DND-41 (cell line): Measurements from ENCODE around the gene TNIK.

Experiments used
- ATAC-seq: fragments of 200-7000 bp; cut with Tn5 transposase; 3 replicates; pipeline ENCODE4 v1.9.1; 2021; ENCODE audit warnings: low read depth; ENCODE audit not compliant: insufficient read depth
- DNase-seq: peaks from one replicate; pipeline ENCODE4 v3.0.0-alpha.2; 2020
- H2AFZ ChIP-seq: 2 replicates; pipeline ENCODE4 v1.6.0; 2012; ENCODE audit warnings: low read depth, low read length
- H3K27ac ChIP-seq: 2 replicates; pipeline ENCODE4 v1.5.1; 2012; ENCODE audit warnings: low read length, inconsistent platforms
- H3K27me3 ChIP-seq: fragments of 200-600 bp; sonication (generic); 2 replicates; pipeline ENCODE4 v1.6.0; 2012; ENCODE audit warnings: low read length, mild to moderate bottlenecking, inconsistent platforms; ENCODE audit not compliant: insufficient read depth, poor library complexity
- H3K36me3 ChIP-seq: 2 replicates; pipeline ENCODE4 v1.5.1; 2012; ENCODE audit warnings: low read length, inconsistent platforms; ENCODE audit not compliant: insufficient read depth
- H3K4me1 ChIP-seq: 2 replicates; pipeline ENCODE4 v1.5.1; 2012; ENCODE audit warnings: mild to moderate bottlenecking, low read length; ENCODE audit not compliant: insufficient read depth
- H3K4me2 ChIP-seq: 2 replicates; pipeline ENCODE4 v1.6.0; 2012; ENCODE audit warnings: mild to moderate bottlenecking, moderate library complexity, low read length, inconsistent platforms; ENCODE audit not compliant: insufficient read depth
- H3K4me3 ChIP-seq, 2 experiments: fragments of 200-600 bp in 1 of 2; shearing (Covaris generic) in 1 of 2; 2 replicates each; pipeline ENCODE4 v1.5.1; 2012 to 2016; ENCODE audit warnings: inconsistent platforms in 2 of 2, low read length in 2 of 2, mild to moderate bottlenecking in 2 of 2, low read depth in 1 of 2, moderate library complexity in 1 of 2
- H3K79me2 ChIP-seq: 2 replicates; pipeline ENCODE4 v1.6.0; 2012; ENCODE audit warnings: low read length, inconsistent platforms; ENCODE audit not compliant: insufficient read depth
- H3K9ac ChIP-seq: 2 replicates; pipeline ENCODE4 v1.6.0; 2012; ENCODE audit warnings: low read depth, mild to moderate bottlenecking, inconsistent platforms, low read length, moderate library complexity
- H3K9me3 ChIP-seq: 2 replicates; pipeline ENCODE4 v1.5.1; 2012; ENCODE audit warnings: low read length, moderate library complexity, mild to moderate bottlenecking, inconsistent platforms; ENCODE audit not compliant: insufficient read depth, severe bottlenecking
- H4K20me1 ChIP-seq: 2 replicates; pipeline ENCODE4 v1.6.0; 2012; ENCODE audit warnings: low read length; ENCODE audit not compliant: insufficient read depth
- CTCF ChIP-seq: IDR thresholded peaks from 2 replicates; pipeline ENCODE4 v1.5.1; 2012; ENCODE audit warnings: borderline replicate concordance, low read length, moderate library complexity, mild to moderate bottlenecking; ENCODE audit not compliant: poor library complexity, severe bottlenecking; ENCODE audit errors: extremely low read depth
- EZH2 ChIP-seq: IDR thresholded peaks from 3 replicates; pipeline ENCODE4 v1.6.1; 2012; ENCODE audit warnings: borderline replicate concordance, low read depth, mild to moderate bottlenecking, moderate library complexity, low read length, inconsistent platforms; ENCODE audit not compliant: severe bottlenecking

The TNIK gene

GRCh38 chr3:171039674-171040073 is 420.5 kb downstream of the TNIK start:
- H3K9me3 ChIP-seq, result no peaks in the 10 kb centered on the region
- DNase-seq (no peak), ATAC-seq (no peak)
- H3K79me2 ChIP-seq, result no peaks in the 10 kb centered on the region
- no peaks in the 10 kb centered on the region for H3K36me3 ChIP-seq
- no peaks in the 10 kb centered on the region for H4K20me1 ChIP-seq
- H2AFZ ChIP-seq, result no peak overlapping the region
- H3K27me3 ChIP-seq, result peaks cover 7% of the 10 kb centered on the region
- H3K4me3 ChIP-seq, result no peak overlapping the region
- no peaks in the 10 kb centered on the region for H3K4me1 ChIP-seq
- TF ChIP-seq CTCF, result no peak
- TF ChIP-seq EZH2, result no peak
- H3K4me2 ChIP-seq, result no peak overlapping the region
- H3K27ac ChIP-seq, result no peak overlapping the region
- H3K9ac ChIP-seq, result no peak overlapping the region

DNA sequence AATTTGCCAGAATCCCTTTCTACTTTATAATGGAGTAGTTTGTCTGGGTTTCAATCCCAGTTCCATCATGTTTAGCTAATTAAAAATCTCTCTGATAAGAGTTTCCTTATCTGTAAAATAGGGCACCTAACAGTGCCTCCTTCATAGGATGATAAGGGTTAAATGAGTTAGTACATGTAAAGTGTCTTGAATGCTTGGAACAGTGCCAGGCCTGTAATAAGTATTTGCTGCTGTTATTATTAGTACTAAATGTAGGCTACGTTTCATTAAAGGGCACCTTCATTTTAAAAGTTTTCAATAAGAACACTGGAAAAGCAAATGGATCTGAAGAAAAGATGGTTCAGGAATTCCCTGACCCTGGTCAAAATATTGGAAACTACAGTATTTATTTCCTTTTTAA is 421.9 kb downstream of the TNIK start:
- peaks cover 7% of the 10 kb centered on the region for H3K27me3 ChIP-seq
- no peak overlapping the region for H3K4me2 ChIP-seq
- no peaks in the 10 kb centered on the region for H3K9me3 ChIP-seq
- no peak for DNase-seq
- H3K27ac ChIP-seq, result no peak overlapping the region
- H3K36me3 ChIP-seq, result no peaks in the 10 kb centered on the region
- H4K20me1 ChIP-seq, result no peaks in the 10 kb centered on the region
- H3K79me2 ChIP-seq, result no peaks in the 10 kb centered on the region
- H3K9ac ChIP-seq, result no peak overlapping the region
- no peak for TF ChIP-seq CTCF
- no peak overlapping the region for H3K4me3 ChIP-seq
- no peak for ATAC-seq
- no peaks in the 10 kb centered on the region for H3K4me1 ChIP-seq
- H2AFZ ChIP-seq, result no peak overlapping the region

DNA sequence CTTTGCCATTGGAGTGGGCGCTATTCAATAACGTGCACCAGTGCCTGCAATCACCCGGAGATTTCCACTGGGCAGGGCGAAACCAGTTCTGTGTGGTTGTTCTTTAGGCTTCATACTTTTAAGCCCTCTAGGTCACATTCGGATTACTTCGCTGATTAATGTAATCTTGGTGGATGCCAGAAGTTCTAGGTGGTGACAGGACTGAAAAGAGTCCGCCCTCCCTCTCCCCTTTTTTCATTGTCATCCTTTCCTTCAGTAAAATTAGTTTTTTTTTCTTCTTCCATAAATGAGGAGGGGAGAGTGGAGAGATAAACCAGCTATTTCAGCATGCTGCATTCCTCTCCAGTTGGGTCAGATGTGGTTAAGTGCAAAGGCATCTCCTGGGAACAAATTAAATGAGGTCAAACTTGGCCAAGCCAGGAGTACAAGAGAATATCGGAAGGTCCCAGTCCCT is 431.4 kb downstream of the TNIK start:
- Histone ChIP-seq H4K20me1 (no peaks in the 10 kb centered on the region), H2AFZ (no peak overlapping the region), H3K9ac (no peak overlapping the region), H3K4me2 (no peak overlapping the region), H3K27ac (no peak overlapping the region), H3K79me2 (no peaks in the 10 kb centered on the region), H3K36me3 (no peaks in the 10 kb centered on the region), H3K4me1 (no peaks in the 10 kb centered on the region), H3K4me3 (no peak overlapping the region), H3K27me3 (no peaks in the 10 kb centered on the region), H3K9me3 (no peaks in the 10 kb centered on the region)
- ATAC-seq (no peak), DNase-seq (no peak)
- TF ChIP-seq CTCF (no peak), EZH2 (no peak)
